ENCODE measurements around the gene NQO2.
A peak's percentile ranks its signal among the peaks of the same experiment; 100 is the strongest.

NQO2 gene

DNA sequence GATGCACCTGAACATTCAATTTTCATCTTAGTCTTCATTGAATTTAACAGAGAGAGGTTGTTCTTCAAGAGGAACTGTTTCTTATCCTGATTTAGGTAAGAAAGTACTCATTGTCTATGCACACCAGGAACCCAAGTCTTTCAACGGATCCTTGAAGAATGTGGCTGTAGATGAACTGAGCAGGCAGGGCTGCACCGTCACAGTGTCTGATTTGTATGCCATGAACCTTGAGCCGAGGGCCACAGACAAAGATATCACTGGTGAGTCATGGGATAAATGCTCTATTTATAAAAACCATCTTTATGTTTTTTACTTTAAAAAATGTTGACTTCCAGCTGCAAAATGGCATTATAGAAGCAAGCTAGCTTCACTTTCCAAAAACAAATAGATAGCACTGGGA is 10.2 kb downstream of the NQO2 start (continued):
- TF ChIP-seq, protein P1, sequence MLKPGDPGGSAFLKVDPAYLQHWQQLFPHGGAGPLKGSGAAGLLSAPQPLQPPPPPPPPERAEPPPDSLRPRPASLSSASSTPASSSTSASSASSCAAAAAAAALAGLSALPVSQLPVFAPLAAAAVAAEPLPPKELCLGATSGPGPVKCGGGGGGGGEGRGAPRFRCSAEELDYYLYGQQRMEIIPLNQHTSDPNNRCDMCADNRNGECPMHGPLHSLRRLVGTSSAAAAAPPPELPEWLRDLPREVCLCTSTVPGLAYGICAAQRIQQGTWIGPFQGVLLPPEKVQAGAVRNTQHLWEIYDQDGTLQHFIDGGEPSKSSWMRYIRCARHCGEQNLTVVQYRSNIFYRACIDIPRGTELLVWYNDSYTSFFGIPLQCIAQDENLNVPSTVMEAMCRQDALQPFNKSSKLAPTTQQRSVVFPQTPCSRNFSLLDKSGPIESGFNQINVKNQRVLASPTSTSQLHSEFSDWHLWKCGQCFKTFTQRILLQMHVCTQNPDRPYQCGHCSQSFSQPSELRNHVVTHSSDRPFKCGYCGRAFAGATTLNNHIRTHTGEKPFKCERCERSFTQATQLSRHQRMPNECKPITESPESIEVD (tag by site-specific recombination; IDR thresholded peaks at IDR 0.05) = no peak
- TF ChIP-seq ZNF24 (tag by site-specific recombination; IDR thresholded peaks at IDR 0.05) (no peak), ZNF350 (tag by site-specific recombination; IDR thresholded peaks at IDR 0.05) (no peak), TRIM28 (IDR thresholded peaks at IDR 0.05; ENCODE audit: borderline replicate concordance, low read length) (no peak), ZNF433 (tag by site-specific recombination; IDR thresholded peaks at IDR 0.05; ENCODE audit: low read depth) (no peak), ZNF792 (tag by site-specific recombination; IDR thresholded peaks at IDR 0.05) (no peak)

DNA sequence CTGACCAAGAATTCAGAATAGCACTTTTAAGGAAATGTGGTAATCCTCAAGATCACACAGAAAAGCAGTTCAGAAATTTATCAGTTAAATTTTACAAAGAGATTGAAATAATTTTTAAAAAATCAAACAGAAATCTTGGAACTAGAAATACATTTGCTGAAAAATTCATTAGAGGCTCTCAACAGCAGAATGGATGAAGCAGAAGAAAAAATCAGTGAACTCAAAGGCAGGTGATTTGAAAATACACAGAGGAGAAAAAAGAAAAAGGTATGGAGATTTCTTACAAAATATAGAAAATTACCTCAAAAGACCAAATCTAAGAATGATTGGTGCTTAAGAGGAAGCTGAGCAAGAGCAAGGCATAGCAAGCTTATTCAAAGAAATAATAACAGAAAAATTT is 11.5 kb downstream of the NQO2 start:
- H3K4me1 ChIP-seq (ENCODE audit: control insufficient read depth, insufficient read depth, low read length) = no peaks in the 10 kb centered on the region
- ChIA-PET POLR2A (interaction anchor here (1.0 kb wide), 1 partner anchor 13 kb away, joined by 3 read pairs; no protein-coding TSS in a partner anchor), CTCF (interaction anchor here (0.6 to 1.5 kb wide), 3 partner anchors 10 to 110 kb away, joined by 3 to 4 read pairs (median 3); no protein-coding TSS in a partner anchor)
- no peak overlapping the region for H3K27ac ChIP-seq (ENCODE audit: extremely low read depth, low read depth, low read length)
- peaks cover 0 to 77% of the 10 kb centered on the region in 2 experiments; a peak in 2 of 3 replicates for H3K36me3 ChIP-seq (ENCODE audit: control insufficient read depth in 2 of 2, insufficient read depth in 1 of 2, low read length in 2 of 2)
- TF ChIP-seq ZNF362 (tag by site-specific recombination; IDR thresholded peaks at IDR 0.05) (no peak), TRIM28 (IDR thresholded peaks at IDR 0.05; ENCODE audit: borderline replicate concordance, low read length) (no peak), ZNF121 (tag by site-specific recombination; IDR thresholded peaks at IDR 0.05) (no peak), ZNF133 (tag by site-specific recombination; IDR thresholded peaks at IDR 0.05) (no peak), ZNF132 (tag by site-specific recombination; IDR thresholded peaks at IDR 0.05; ENCODE audit: borderline replicate concordance) (no peak), ZNF654 (tag by site-specific recombination; IDR thresholded peaks at IDR 0.05; ENCODE audit: low read depth) (no peak)
- TF ChIP-seq, protein P2, sequence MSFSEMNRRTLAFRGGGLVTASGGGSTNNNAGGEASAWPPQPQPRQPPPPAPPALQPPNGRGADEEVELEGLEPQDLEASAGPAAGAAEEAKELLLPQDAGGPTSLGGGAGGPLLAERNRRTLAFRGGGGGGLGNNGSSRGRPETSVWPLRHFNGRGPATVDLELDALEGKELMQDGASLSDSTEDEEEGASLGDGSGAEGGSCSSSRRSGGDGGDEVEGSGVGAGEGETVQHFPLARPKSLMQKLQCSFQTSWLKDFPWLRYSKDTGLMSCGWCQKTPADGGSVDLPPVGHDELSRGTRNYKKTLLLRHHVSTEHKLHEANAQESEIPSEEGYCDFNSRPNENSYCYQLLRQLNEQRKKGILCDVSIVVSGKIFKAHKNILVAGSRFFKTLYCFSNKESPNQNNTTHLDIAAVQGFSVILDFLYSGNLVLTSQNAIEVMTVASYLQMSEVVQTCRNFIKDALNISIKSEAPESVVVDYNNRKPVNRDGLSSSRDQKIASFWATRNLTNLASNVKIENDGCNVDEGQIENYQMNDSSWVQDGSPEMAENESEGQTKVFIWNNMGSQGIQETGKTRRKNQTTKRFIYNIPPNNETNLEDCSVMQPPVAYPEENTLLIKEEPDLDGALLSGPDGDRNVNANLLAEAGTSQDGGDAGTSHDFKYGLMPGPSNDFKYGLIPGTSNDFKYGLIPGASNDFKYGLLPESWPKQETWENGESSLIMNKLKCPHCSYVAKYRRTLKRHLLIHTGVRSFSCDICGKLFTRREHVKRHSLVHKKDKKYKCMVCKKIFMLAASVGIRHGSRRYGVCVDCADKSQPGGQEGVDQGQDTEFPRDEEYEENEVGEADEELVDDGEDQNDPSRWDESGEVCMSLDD (tag by site-specific recombination; IDR thresholded peaks at IDR 0.05) = no peak
- TF ChIP-seq, protein P3, sequence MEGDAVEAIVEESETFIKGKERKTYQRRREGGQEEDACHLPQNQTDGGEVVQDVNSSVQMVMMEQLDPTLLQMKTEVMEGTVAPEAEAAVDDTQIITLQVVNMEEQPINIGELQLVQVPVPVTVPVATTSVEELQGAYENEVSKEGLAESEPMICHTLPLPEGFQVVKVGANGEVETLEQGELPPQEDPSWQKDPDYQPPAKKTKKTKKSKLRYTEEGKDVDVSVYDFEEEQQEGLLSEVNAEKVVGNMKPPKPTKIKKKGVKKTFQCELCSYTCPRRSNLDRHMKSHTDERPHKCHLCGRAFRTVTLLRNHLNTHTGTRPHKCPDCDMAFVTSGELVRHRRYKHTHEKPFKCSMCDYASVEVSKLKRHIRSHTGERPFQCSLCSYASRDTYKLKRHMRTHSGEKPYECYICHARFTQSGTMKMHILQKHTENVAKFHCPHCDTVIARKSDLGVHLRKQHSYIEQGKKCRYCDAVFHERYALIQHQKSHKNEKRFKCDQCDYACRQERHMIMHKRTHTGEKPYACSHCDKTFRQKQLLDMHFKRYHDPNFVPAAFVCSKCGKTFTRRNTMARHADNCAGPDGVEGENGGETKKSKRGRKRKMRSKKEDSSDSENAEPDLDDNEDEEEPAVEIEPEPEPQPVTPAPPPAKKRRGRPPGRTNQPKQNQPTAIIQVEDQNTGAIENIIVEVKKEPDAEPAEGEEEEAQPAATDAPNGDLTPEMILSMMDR (tag by site-specific recombination; IDR thresholded peaks at IDR 0.05) = no peak
- H3K4me3 ChIP-seq (ENCODE audit: low read depth, low read length) = no peak overlapping the region
- H3K9me3 ChIP-seq (ENCODE audit: control insufficient read depth, insufficient read depth, low read depth, low read length) = no peaks in the 10 kb centered on the region

GRCh38 chr6:3011592-3011991 is 11.9 kb downstream of the NQO2 start:
- Histone ChIP-seq H3K36me3 (ENCODE audit: control insufficient read depth in 2 of 2, insufficient read depth in 1 of 2, low read length in 2 of 2) (peaks cover 0 to 76% of the 10 kb centered on the region in 2 experiments; a peak in 2 of 3 replicates), H3K4me1 (ENCODE audit: control insufficient read depth, insufficient read depth, low read length) (no peaks in the 10 kb centered on the region), H3K4me3 (ENCODE audit: low read depth, low read length) (no peak overlapping the region), H3K9me3 (ENCODE audit: control insufficient read depth, insufficient read depth, low read depth, low read length) (no peaks in the 10 kb centered on the region), H3K27ac (ENCODE audit: extremely low read depth, low read depth, low read length) (no peak overlapping the region)
- ChIA-PET CTCF (interaction anchor here (0.6 to 1.5 kb wide), 4 partner anchors 10 to 110 kb away, joined by 3 to 5 read pairs (median 4); no protein-coding TSS in a partner anchor), POLR2A (interaction anchor here (1.0 kb wide), 1 partner anchor 12 kb away, joined by 3 read pairs; no protein-coding TSS in a partner anchor)
- TF ChIP-seq PRDM1 (tag by site-specific recombination; IDR thresholded peaks at IDR 0.05) (no peak), ZNF585B (tag by site-specific recombination; IDR thresholded peaks at IDR 0.05) (0 out of 2 replicates have a peak, but pooled peaks have one; percentile 7), ZNF26 (tag by site-specific recombination; IDR thresholded peaks at IDR 0.05) (0 out of 2 replicates have a peak, but pooled peaks have one; percentile 13), ZNF280D (tag by site-specific recombination; IDR thresholded peaks at IDR 0.05) (peak; percentile 88), SETDB1 (IDR thresholded peaks at IDR 0.05; ENCODE audit: insufficient read length, low read length) (peak; percentile 97)
